Keratinocyte (primary cell): Measurements from ENCODE around the gene OR7G3. TPM values are rescaled to one million over a fixed set of nuclear protein-coding genes. Genes with fewer than 3 reads are reported as not detected.

Source experiments
- DNase-seq: peaks from one replicate; pipeline ENCODE4 v3.0.0-alpha.2; 2011; ENCODE audit warnings: low read depth, missing footprints, low spot score
- FAIRE-seq: peaks from 2 replicates; lab custom pipeline; 2011; peaks lifted over from hg19 to GRCh38; lab: Jason Lieb, UNC
- H2AFZ ChIP-seq: 2 replicates; pipeline ENCODE4 v1.6.0; 2012; ENCODE audit warnings: low read length, control low read depth, inconsistent platforms; ENCODE audit not compliant: control insufficient read depth
- H3K27ac ChIP-seq: 2 replicates; pipeline ENCODE4 v1.5.1; 2011; ENCODE audit warnings: low read length; ENCODE audit not compliant: control insufficient read depth, insufficient read depth
- H3K27me3 ChIP-seq: 3 replicates; pipeline ENCODE4 v1.6.0; 2011; ENCODE audit warnings: low read length; ENCODE audit not compliant: control insufficient read depth, insufficient read depth; ENCODE audit errors: extremely low read depth
- H3K36me3 ChIP-seq, 2 experiments: 2 replicates in 1 of 2; 3 replicates in 1 of 2; pipeline ENCODE4 v1.5.1; 2011; ENCODE audit warnings: low read length in 2 of 2, mild to moderate bottlenecking in 1 of 2; ENCODE audit not compliant: control insufficient read depth in 2 of 2, insufficient read depth in 2 of 2; ENCODE audit errors: extremely low read depth in 1 of 2
- H3K4me1 ChIP-seq: 3 replicates; pipeline ENCODE4 v1.5.1; 2011; ENCODE audit warnings: low read length; ENCODE audit not compliant: control insufficient read depth, insufficient read depth; ENCODE audit errors: extremely low read depth
- H3K4me2 ChIP-seq: 3 replicates; pipeline ENCODE4 v1.6.0; 2011; ENCODE audit warnings: low read depth, low read length; ENCODE audit not compliant: control insufficient read depth, insufficient read depth; ENCODE audit errors: extremely low read depth
- H3K4me3 ChIP-seq, 3 experiments: fragments of 200-600 bp in 1 of 3; sonication (generic) in 1 of 3; 2 replicates in 2 of 3; 3 replicates in 1 of 3; pipeline ENCODE4 v1.5.1; 2011 to 2016; ENCODE audit warnings: low read length in 3 of 3, mild to moderate bottlenecking in 3 of 3, control low read depth in 2 of 3, inconsistent platforms in 1 of 3, low read depth in 1 of 3, mixed read lengths in 1 of 3, mixed run types in 1 of 3, moderate library complexity in 1 of 3; ENCODE audit not compliant: control insufficient read depth in 2 of 3, insufficient read depth in 2 of 3; ENCODE audit errors: extremely low read depth in 1 of 3
- H3K79me2 ChIP-seq: 2 replicates; pipeline ENCODE4 v1.6.0; 2012; ENCODE audit warnings: low read length; ENCODE audit not compliant: control insufficient read depth, insufficient read depth
- H3K9ac ChIP-seq: 3 replicates; pipeline ENCODE4 v1.6.0; 2011; ENCODE audit warnings: low read length; ENCODE audit not compliant: control insufficient read depth, insufficient read depth; ENCODE audit errors: extremely low read depth
- H3K9me1 ChIP-seq: 3 replicates; pipeline ENCODE4 v1.6.0; 2011; ENCODE audit warnings: low read length; ENCODE audit not compliant: control insufficient read depth, insufficient read depth; ENCODE audit errors: extremely low read depth
- H3K9me3 ChIP-seq: 2 replicates; pipeline ENCODE4 v1.5.1; 2012; ENCODE audit warnings: low read depth, low read length; ENCODE audit not compliant: control insufficient read depth
- H4K20me1 ChIP-seq: 3 replicates; pipeline ENCODE4 v1.6.0; 2011; ENCODE audit warnings: low read length; ENCODE audit not compliant: control insufficient read depth, insufficient read depth; ENCODE audit errors: extremely low read depth
- EZH2 ChIP-seq: IDR thresholded peaks from one replicate; pipeline ENCODE4 v1.6.1; 2012; ENCODE audit warnings: inconsistent platforms, mild to moderate bottlenecking, low read length, moderate library complexity
- dilution Hi-C: fragments of 300-500 bp; cut with MboI; formaldehyde crosslinking; loops from one replicate; pipeline ENCODE4 v1.7.0; 2020; ENCODE audit warnings: low sequenced_read_pairs; ENCODE audit not compliant: extremely low pct_ligation_motif_present
- polyA plus RNA-seq, 5 experiments: library from polyadenylated mRNA; depleted of rRNA in 3 of 5; stranded (reverse) in 3 of 5; stranded (forward) in 1 of 5; unstranded in 1 of 5; fragments of >200 nt; gene quantifications; 1 replicate in 1 of 5; 2 replicates in 3 of 5; 3 replicates in 1 of 5; pipeline versions ENCODE4 v1.2.1 to v1.2.3, GENCODE V29; 2011 to 2012; ENCODE audit warnings: missing spikeins in 2 of 5, low read depth in 1 of 5, low replicate concordance in 1 of 5
- TF ChIP-seq, protein P1 (sequence below), 3 experiments: IDR thresholded peaks in 1 of 3; conservative IDR thresholded peaks in 1 of 3; optimal IDR thresholded peaks in 1 of 3; 2 replicates in 2 of 3; 3 replicates in 1 of 3; pipeline versions ENCODE3 to v1.5.1; 2011; ENCODE audit warnings: low read length in 3 of 3, mild to moderate bottlenecking in 3 of 3, moderate library complexity in 2 of 3, control low read depth in 1 of 3, inconsistent platforms in 1 of 3; ENCODE audit not compliant: insufficient read depth in 2 of 3; ENCODE audit errors: extremely low read depth in 1 of 3

Gene OR7G3
- polyA plus RNA-seq, 1 donor (not counting 4 experiments of a cell fraction or from before 2014, with no cell fraction given): not detected

GRCh38 chr19:9148697-9149096 lies 21.9 kb upstream of the OR7G3 start:
- Histone ChIP-seq H3K27ac (no peak overlapping the region), H3K4me1 (peaks cover 2% of the 10 kb centered on the region), H3K9me3 (peaks cover 15% of the 10 kb centered on the region), H4K20me1 (no peaks in the 10 kb centered on the region), H2AFZ (no peak overlapping the region), H3K4me2 (no peak overlapping the region), H3K36me3 (peaks cover 4 to 13% of the 10 kb centered on the region in 2 experiments), H3K4me3 (no peak overlapping the region), H3K9ac (no peak overlapping the region), H3K79me2 (peaks cover 96% of the 10 kb centered on the region), H3K27me3 (no peaks in the 10 kb centered on the region), H3K9me1 (no peaks in the 10 kb centered on the region)
- TF ChIP-seq, protein P1, sequence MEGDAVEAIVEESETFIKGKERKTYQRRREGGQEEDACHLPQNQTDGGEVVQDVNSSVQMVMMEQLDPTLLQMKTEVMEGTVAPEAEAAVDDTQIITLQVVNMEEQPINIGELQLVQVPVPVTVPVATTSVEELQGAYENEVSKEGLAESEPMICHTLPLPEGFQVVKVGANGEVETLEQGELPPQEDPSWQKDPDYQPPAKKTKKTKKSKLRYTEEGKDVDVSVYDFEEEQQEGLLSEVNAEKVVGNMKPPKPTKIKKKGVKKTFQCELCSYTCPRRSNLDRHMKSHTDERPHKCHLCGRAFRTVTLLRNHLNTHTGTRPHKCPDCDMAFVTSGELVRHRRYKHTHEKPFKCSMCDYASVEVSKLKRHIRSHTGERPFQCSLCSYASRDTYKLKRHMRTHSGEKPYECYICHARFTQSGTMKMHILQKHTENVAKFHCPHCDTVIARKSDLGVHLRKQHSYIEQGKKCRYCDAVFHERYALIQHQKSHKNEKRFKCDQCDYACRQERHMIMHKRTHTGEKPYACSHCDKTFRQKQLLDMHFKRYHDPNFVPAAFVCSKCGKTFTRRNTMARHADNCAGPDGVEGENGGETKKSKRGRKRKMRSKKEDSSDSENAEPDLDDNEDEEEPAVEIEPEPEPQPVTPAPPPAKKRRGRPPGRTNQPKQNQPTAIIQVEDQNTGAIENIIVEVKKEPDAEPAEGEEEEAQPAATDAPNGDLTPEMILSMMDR (optimal IDR thresholded peaks at IDR 0.05 in 1 of 3, IDR thresholded peaks at IDR 0.05 in 1 of 3, conservative IDR thresholded peaks at IDR 0.05 in 1 of 3; ENCODE audit: extremely low read depth in 1 of 3, insufficient read depth in 2 of 3, low read length in 3 of 3): no peak
- TF ChIP-seq EZH2: no peak
- dilution Hi-C loops: no loop called here
- DNase-seq: no peak
- FAIRE-seq: no peak

DNA sequence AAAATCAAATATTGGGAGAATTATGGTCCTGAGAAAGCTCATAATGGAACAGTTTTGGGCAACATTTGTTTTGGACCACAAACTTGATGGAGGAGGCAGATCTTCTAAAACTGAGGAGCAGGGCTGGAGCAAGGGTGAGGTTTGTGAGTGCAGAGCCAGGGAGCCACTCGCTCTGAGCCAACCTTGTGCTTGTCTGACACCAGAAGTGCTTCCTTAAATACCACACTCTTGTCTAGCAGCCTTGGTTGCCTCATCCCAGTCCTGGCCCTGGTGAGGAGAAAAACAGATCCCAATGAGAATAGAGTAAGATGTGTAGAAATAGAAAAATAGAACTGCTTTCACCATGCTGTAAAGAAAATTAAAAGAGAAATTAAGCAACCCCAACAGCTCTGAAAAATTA lies 20.1 kb upstream of the OR7G3 start:
- no peak for FAIRE-seq

More for the DNA sequence above, 20.1 kb upstream of the OR7G3 start:
- Histone ChIP-seq H3K4me2 (no peak overlapping the region), H2AFZ (no peak overlapping the region), H3K36me3 (peaks cover 3 to 18% of the 10 kb centered on the region in 2 experiments), H3K9me1 (no peaks in the 10 kb centered on the region), H4K20me1 (no peaks in the 10 kb centered on the region), H3K4me1 (peaks cover 2% of the 10 kb centered on the region), H3K27ac (no peak overlapping the region), H3K9ac (no peak overlapping the region), H3K79me2 (peaks cover 96% of the 10 kb centered on the region), H3K4me3 (no peak overlapping the region), H3K9me3 (peaks cover 12% of the 10 kb centered on the region), H3K27me3 (no peaks in the 10 kb centered on the region)
- dilution Hi-C loops: no loop called here
- TF ChIP-seq, protein P1 (optimal IDR thresholded peaks at IDR 0.05 in 1 of 3, IDR thresholded peaks at IDR 0.05 in 1 of 3, conservative IDR thresholded peaks at IDR 0.05 in 1 of 3; ENCODE audit: extremely low read depth in 1 of 3, insufficient read depth in 2 of 3, low read length in 3 of 3): no peak
- no peak for TF ChIP-seq EZH2
- no peak for DNase-seq
